Fibroblast of skin of scalp (primary cell): Measurements from ENCODE around the gene MTUS2.

ENCODE experiments used
- DNase-seq: peaks from one replicate; pipeline ENCODE4 v3.0.0-alpha.2; 2013

Gene MTUS2

GRCh38 chr13:29491248-29491647 is 671.1 kb downstream of the MTUS2 start:
- DNase-seq, result no peak

- no peak for DNase-seq
Observed at GRCh38 chr13:29493796-29494195, 673.7 kb downstream of the MTUS2 start.

GRCh38 chr13:29494520-29494919 is 674.4 kb downstream of the MTUS2 start:
- no peak for DNase-seq

GRCh38 chr13:29496241-29496712 is 676.1 kb downstream of the MTUS2 start:
- no peak for DNase-seq

GRCh38 chr13:29497137-29497654 is 677.1 kb downstream of the MTUS2 start:
- DNase-seq, result peak; percentile 91

- no peak for DNase-seq
Observed at GRCh38 chr13:29498426-29499040, 678.4 kb downstream of the MTUS2 start.

GRCh38 chr13:29499506-29500165 is 679.5 kb downstream of the MTUS2 start:
- DNase-seq, result no peak

- no peak for DNase-seq
Observed at GRCh38 chr13:29500386-29500785, 680.2 kb downstream of the MTUS2 start.

GRCh38 chr13:29501674-29502073 is 681.5 kb downstream of the MTUS2 start:
- DNase-seq, result no peak

GRCh38 chr13:29502391-29503008 is 682.4 kb downstream of the MTUS2 start:
- no peak for DNase-seq

GRCh38 chr13:29503041-29503837 is 683.1 kb downstream of the MTUS2 start:
- DNase-seq, result peak; percentile 37

- DNase-seq, result no peak
Observed at GRCh38 chr13:29504691-29505090, 684.6 kb downstream of the MTUS2 start.

- no peak for DNase-seq
Observed at GRCh38 chr13:29505511-29505910, 685.4 kb downstream of the MTUS2 start.

- no peak for DNase-seq
Observed at GRCh38 chr13:29505950-29506349, 685.8 kb downstream of the MTUS2 start.

- DNase-seq, result no peak
Observed at GRCh38 chr13:29507356-29507755, 687.2 kb downstream of the MTUS2 start.

GRCh38 chr13:29508130-29508875 is 688.2 kb downstream of the MTUS2 start:
- peak; percentile 85 for DNase-seq

- DNase-seq, result no peak
Observed at GRCh38 chr13:29508876-29509252, 688.7 kb downstream of the MTUS2 start.

GRCh38 chr13:29509999-29510589 is 690.0 kb downstream of the MTUS2 start:
- DNase-seq, result peak; percentile 54

- DNase-seq, result no peak
Observed at GRCh38 chr13:29510651-29511084, 690.5 kb downstream of the MTUS2 start.

- DNase-seq, result no peak
Observed at GRCh38 chr13:29511106-29511796, 691.1 kb downstream of the MTUS2 start.

GRCh38 chr13:29511980-29512379 is 691.8 kb downstream of the MTUS2 start:
- no peak for DNase-seq
